CD4-positive, CD25-positive, alpha-beta regulatory T cell (primary cell): Measurements from ENCODE around the gene KHDC4. TPM values are rescaled to one million over a fixed set of nuclear protein-coding genes. Genes with fewer than 3 reads are reported as not detected.

Experiments used
- ATAC-seq, 2 donors: fragments of 150-1000 bp; cut with Tn5 transposase; one replicate each; pipeline ENCODE4 v1.10.0; 2021; ENCODE audit warnings: low read depth in 2 of 2, moderate number of reproducible peaks in 2 of 2, moderate library complexity in 1 of 2
- DNase-seq, 3 donors: peaks; one replicate each; pipeline versions ENCODE4 v3.0.0 to v3.0.0-alpha.2; 2012 to 2022; ENCODE audit warnings: mixed read lengths in 1 of 3
- H3K27ac ChIP-seq: one replicate; pipeline ENCODE4 v1.7.0; 2013; ENCODE audit warnings: mild to moderate bottlenecking, low read length; ENCODE audit not compliant: insufficient read depth, poor library complexity, severe bottlenecking
- H3K27me3 ChIP-seq: one replicate; pipeline ENCODE4 v1.7.0; 2013; ENCODE audit warnings: low read length; ENCODE audit not compliant: control insufficient read depth, insufficient read depth
- H3K36me3 ChIP-seq: one replicate; pipeline ENCODE4 v1.7.0; 2013; ENCODE audit warnings: mild to moderate bottlenecking, low read length, moderate library complexity; ENCODE audit not compliant: control insufficient read depth, insufficient read depth
- H3K4me1 ChIP-seq: 2 replicates; pipeline ENCODE4 v1.7.0; 2013; ENCODE audit warnings: mild to moderate bottlenecking, low read length; ENCODE audit not compliant: insufficient read depth, control insufficient read depth, poor library complexity, severe bottlenecking
- H3K4me3 ChIP-seq: one replicate; pipeline ENCODE4 v1.7.0; 2013; ENCODE audit warnings: low read depth, mild to moderate bottlenecking, low read length, moderate library complexity
- H3K9me3 ChIP-seq, 2 experiments: 1 replicate in 1 of 2; 2 replicates in 1 of 2; pipeline ENCODE4 v1.7.0; 2013; ENCODE audit warnings: low read length in 2 of 2, mild to moderate bottlenecking in 1 of 2, moderate library complexity in 1 of 2; ENCODE audit not compliant: control insufficient read depth in 2 of 2
- H3K27ac Mint-ChIP-seq, 3 donors: one replicate each; pipeline ENCODE4 v1.8.0; 2020 to 2022; ENCODE audit warnings: mild to moderate bottlenecking in 3 of 3, mixed read lengths in 3 of 3, moderate library complexity in 2 of 3
- H3K27me3 Mint-ChIP-seq: one replicate; pipeline ENCODE4 v1.8.0; 2022; ENCODE audit warnings: mild to moderate bottlenecking, mixed read lengths
- H3K36me3 Mint-ChIP-seq: one replicate; pipeline ENCODE4 v1.8.0; 2020; ENCODE audit warnings: mixed read lengths
- H3K4me1 Mint-ChIP-seq, 4 donors: one replicate each; pipeline ENCODE4 v1.8.0; 2020 to 2022; ENCODE audit warnings: mixed read lengths in 4 of 4, mild to moderate bottlenecking in 1 of 4
- H3K4me3 Mint-ChIP-seq, 4 donors: one replicate each; pipeline ENCODE4 v1.8.0; 2020 to 2022; ENCODE audit warnings: mild to moderate bottlenecking in 4 of 4, mixed read lengths in 4 of 4, moderate library complexity in 3 of 4
- H3K9me3 Mint-ChIP-seq, 7 donors: one replicate each; pipeline ENCODE4 v1.8.0; 2020 to 2022; ENCODE audit warnings: mixed read lengths in 7 of 7, mild to moderate bottlenecking in 3 of 7, moderate library complexity in 2 of 7
- polyA plus RNA-seq, 4 donors: library from polyadenylated mRNA; unstranded; fragments of 300-500 nt; fragmentation: Illumina TruSeq; gene quantifications; one replicate each; pipeline ENCODE4 v1.2.3, GENCODE V29; 2021
- total RNA-seq: library from RNA; stranded (reverse); gene quantifications from one replicate; pipeline ENCODE4 v1.2.3, GENCODE V29; 2022

The KHDC4 gene
- total and polyA plus RNA-seq, 5 donors from 2014 or later = 7.4 to 60.1 (median 8.6) TPM

GRCh38 chr1:155954645-155955044 lies 20.4 kb upstream of the KHDC4 start:
- Histone ChIP-seq H3K27me3 (no peaks in the 10 kb centered on the region), H3K27ac (no peak overlapping the region), H3K9me3 (no peaks in the 10 kb centered on the region), H3K4me3 (no peak overlapping the region), H3K4me1 (no peaks in the 10 kb centered on the region), H3K36me3 (peaks cover 95% of the 10 kb centered on the region)
- Mint-ChIP-seq H3K4me3 (no peak overlapping the region), H3K36me3 (peaks cover 31% of the 10 kb centered on the region), H3K27ac (peak overlapping the region in 1 of 3 donors; percentile 46), H3K4me1 (peaks cover 0 to 2% (median under 1%) of the 10 kb centered on the region in 4 donors), H3K27me3 (no peaks in the 10 kb centered on the region), H3K9me3 (no peaks in the 10 kb centered on the region)
- ATAC-seq (no peak), DNase-seq (no peak)

GRCh38 chr1:155952505-155952890 lies 18.3 kb upstream of the KHDC4 start:
- Histone ChIP-seq H3K4me1 (peaks cover 2% of the 10 kb centered on the region), H3K27me3 (no peaks in the 10 kb centered on the region), H3K9me3 (no peaks in the 10 kb centered on the region), H3K27ac (no peak overlapping the region), H3K4me3 (no peak overlapping the region), H3K36me3 (peaks cover 87% of the 10 kb centered on the region)
- Mint-ChIP-seq H3K4me3 (no peak overlapping the region), H3K27ac (no peak overlapping the region), H3K27me3 (no peaks in the 10 kb centered on the region), H3K9me3 (no peaks in the 10 kb centered on the region), H3K4me1 (peaks cover 0 to 4% (median under 1%) of the 10 kb centered on the region in 4 donors), H3K36me3 (peaks cover 28% of the 10 kb centered on the region)
- ATAC-seq (no peak), DNase-seq (no peak)

GRCh38 chr1:155951753-155952504 lies 17.7 kb upstream of the KHDC4 start:
- Histone ChIP-seq H3K27ac (no peak overlapping the region), H3K9me3 (no peaks in the 10 kb centered on the region), H3K4me1 (peaks cover 8% of the 10 kb centered on the region), H3K4me3 (no peak overlapping the region), H3K27me3 (no peaks in the 10 kb centered on the region), H3K36me3 (peaks cover 87% of the 10 kb centered on the region)
- Mint-ChIP-seq H3K9me3 (no peaks in the 10 kb centered on the region), H3K36me3 (peaks cover 22% of the 10 kb centered on the region), H3K27ac (peak overlapping the region in 1 of 3 donors; percentile 46), H3K4me1 (peaks cover 3 to 9% (median 5%) of the 10 kb centered on the region in 4 donors), H3K4me3 (no peak overlapping the region), H3K27me3 (no peaks in the 10 kb centered on the region)
- no peak for DNase-seq
- no peak for ATAC-seq

GRCh38 chr1:155950829-155951228 lies 16.6 kb upstream of the KHDC4 start:
- Histone ChIP-seq H3K9me3 (no peaks in the 10 kb centered on the region), H3K27ac (no peak overlapping the region), H3K36me3 (peaks cover 81% of the 10 kb centered on the region), H3K27me3 (no peaks in the 10 kb centered on the region), H3K4me1 (peaks cover 19% of the 10 kb centered on the region), H3K4me3 (no peak overlapping the region)
- H3K4me3 Mint-ChIP-seq = no peak overlapping the region
- DNase-seq (no peak), ATAC-seq (no peak)
- H3K36me3 Mint-ChIP-seq = peaks cover 27% of the 10 kb centered on the region
- H3K27me3 Mint-ChIP-seq = no peaks in the 10 kb centered on the region
- no peaks in the 10 kb centered on the region for H3K9me3 Mint-ChIP-seq
- peaks cover 11 to 20% (median 15%) of the 10 kb centered on the region in 4 donors for H3K4me1 Mint-ChIP-seq
- H3K27ac Mint-ChIP-seq = no peak overlapping the region

- no peaks in the 10 kb centered on the region for H3K9me3 ChIP-seq
- Mint-ChIP-seq H3K27ac (peak overlapping the region; percentile 48 to 93 (median 59)), H3K4me3 (no peak overlapping the region), H3K36me3 (peaks cover 17% of the 10 kb centered on the region), H3K9me3 (no peaks in the 10 kb centered on the region), H3K4me1 (peaks cover 11 to 47% (median 27%) of the 10 kb centered on the region in 4 donors), H3K27me3 (no peaks in the 10 kb centered on the region)
- H3K36me3 ChIP-seq = peaks cover 52% of the 10 kb centered on the region
- H3K27me3 ChIP-seq = no peaks in the 10 kb centered on the region
- ATAC-seq = no peak
- DNase-seq = no peak
- no peak overlapping the region for H3K27ac ChIP-seq
- no peak overlapping the region for H3K4me3 ChIP-seq
- H3K4me1 ChIP-seq = peaks cover 33% of the 10 kb centered on the region
Observed at GRCh38 chr1:155947741-155948140, 13.5 kb upstream of the KHDC4 start.

- DNase-seq = no peak
- no peak for ATAC-seq
- H3K4me1 ChIP-seq = peaks cover 33% of the 10 kb centered on the region
- Mint-ChIP-seq H3K4me1 (peaks cover 11 to 50% (median 27%) of the 10 kb centered on the region in 4 donors), H3K27ac (peak overlapping the region; percentile 93 to 97 (median 94)), H3K4me3 (peak overlapping the region in 2 of 4 donors; percentile 69 to 83), H3K27me3 (no peaks in the 10 kb centered on the region), H3K9me3 (no peaks in the 10 kb centered on the region), H3K36me3 (peaks cover 14% of the 10 kb centered on the region)
- H3K27ac ChIP-seq = peak overlapping the region; percentile 87
- H3K9me3 ChIP-seq = no peaks in the 10 kb centered on the region
- H3K27me3 ChIP-seq = no peaks in the 10 kb centered on the region
- H3K36me3 ChIP-seq = peaks cover 47% of the 10 kb centered on the region
- no peak overlapping the region for H3K4me3 ChIP-seq
Observed at GRCh38 chr1:155947292-155947691, 13.1 kb upstream of the KHDC4 start.

- Histone ChIP-seq H3K9me3 (no peaks in the 10 kb centered on the region), H3K36me3 (peaks cover 42% of the 10 kb centered on the region), H3K27me3 (no peaks in the 10 kb centered on the region), H3K4me1 (peaks cover 33% of the 10 kb centered on the region), H3K27ac (peak overlapping the region; percentile 87), H3K4me3 (peak overlapping the region; percentile 61)
- peak overlapping the region; percentile 93 to 97 (median 94) for H3K27ac Mint-ChIP-seq
- ATAC-seq (no peak), DNase-seq (no peak)
- H3K9me3 Mint-ChIP-seq = no peaks in the 10 kb centered on the region
- H3K27me3 Mint-ChIP-seq = no peaks in the 10 kb centered on the region
- H3K4me3 Mint-ChIP-seq = peak overlapping the region in 3 of 4 donors; percentile 63 to 83 (median 69)
- H3K36me3 Mint-ChIP-seq = peaks cover 14% of the 10 kb centered on the region
- peaks cover 11 to 51% (median 28%) of the 10 kb centered on the region in 4 donors for H3K4me1 Mint-ChIP-seq
Observed at GRCh38 chr1:155946633-155947219, 12.5 kb upstream of the KHDC4 start.
